Dermis microvascular lymphatic vessel endothelial cell (primary cell): ENCODE results near the gene PLCB2. TPM values are rescaled to one million over a fixed set of nuclear protein-coding genes. Genes with fewer than 3 reads are reported as not detected.
A peak's percentile ranks its signal among the peaks of the same experiment; 100 is the strongest.

Experiments used
- DNase-seq, 2 donors: peaks; one replicate each; pipeline versions ENCODE4 v3.0.0 to v3.0.0-alpha.2; 2010; ENCODE audit warnings: low read depth in 2 of 2
- total RNA-seq: library from RNA; depleted of rRNA; stranded (reverse); fragments of >200 nt; gene quantifications from 2 replicates; pipeline ENCODE4 v1.2.1, GENCODE V29; 2014

The PLCB2 gene
- total RNA-seq, 1 donor from 2014 or later: not detected

DNA sequence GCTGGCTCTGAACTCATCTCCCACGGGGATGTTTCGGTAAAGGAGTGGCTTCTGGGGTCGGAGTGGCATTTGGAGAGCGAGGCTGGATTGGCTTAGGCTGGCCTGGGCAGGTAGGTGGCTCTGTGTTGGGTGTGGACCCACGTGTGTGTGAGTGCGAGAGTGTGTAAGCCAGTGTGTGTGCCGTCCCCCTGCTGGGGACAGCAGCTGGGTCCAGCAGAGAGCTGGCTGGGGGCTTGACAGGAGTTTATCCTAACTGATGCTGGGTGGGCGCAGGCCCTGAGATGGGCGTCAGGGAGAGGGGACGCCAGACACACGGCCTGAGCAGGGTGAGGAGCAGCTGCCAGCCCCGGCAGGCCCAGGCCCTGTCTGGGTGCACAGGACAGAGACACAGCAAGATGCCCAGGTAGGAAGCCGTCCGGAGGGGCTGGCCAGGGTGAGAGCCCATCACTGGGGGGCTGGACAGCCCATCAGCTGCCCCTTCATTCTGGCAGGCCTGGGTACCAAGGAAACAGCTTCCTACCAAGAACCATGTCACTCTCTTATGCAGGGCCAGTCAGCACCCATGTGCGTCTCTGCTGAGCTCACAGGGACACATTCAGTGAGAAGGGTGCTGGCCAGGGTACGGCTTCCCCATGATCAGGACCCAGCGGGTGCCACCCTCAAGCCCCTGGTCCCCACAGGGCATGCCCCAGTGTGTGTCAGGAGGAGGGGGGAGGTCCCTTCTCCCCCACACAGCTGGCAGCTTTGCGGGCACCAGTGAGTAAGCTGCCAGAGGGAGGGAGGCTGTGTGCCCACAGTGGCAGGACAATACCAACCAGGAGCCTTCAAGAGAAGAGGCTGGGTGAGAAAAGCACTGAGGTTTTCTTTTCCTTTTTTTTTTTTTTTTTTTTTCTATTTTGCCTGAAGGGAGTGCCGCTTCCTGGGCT, 67.8 kb downstream of the PLCB2 start:
- no peak for DNase-seq

DNA sequence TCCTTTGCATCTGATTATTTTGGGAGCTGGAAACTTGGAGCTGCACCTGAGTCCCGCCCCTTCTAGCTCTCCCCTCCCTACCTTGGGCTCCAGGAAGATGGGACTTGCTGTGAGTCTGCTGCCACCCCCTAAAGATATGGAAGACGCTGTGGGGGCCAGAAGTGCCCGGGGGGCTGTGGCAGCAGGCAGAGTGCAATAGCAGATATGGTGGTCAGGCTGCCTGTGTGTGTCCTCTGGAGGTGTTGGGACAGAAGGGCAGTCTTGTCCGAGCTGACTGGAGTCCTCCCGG, 68.4 kb downstream of the PLCB2 start:
- DNase-seq: no peak

DNA sequence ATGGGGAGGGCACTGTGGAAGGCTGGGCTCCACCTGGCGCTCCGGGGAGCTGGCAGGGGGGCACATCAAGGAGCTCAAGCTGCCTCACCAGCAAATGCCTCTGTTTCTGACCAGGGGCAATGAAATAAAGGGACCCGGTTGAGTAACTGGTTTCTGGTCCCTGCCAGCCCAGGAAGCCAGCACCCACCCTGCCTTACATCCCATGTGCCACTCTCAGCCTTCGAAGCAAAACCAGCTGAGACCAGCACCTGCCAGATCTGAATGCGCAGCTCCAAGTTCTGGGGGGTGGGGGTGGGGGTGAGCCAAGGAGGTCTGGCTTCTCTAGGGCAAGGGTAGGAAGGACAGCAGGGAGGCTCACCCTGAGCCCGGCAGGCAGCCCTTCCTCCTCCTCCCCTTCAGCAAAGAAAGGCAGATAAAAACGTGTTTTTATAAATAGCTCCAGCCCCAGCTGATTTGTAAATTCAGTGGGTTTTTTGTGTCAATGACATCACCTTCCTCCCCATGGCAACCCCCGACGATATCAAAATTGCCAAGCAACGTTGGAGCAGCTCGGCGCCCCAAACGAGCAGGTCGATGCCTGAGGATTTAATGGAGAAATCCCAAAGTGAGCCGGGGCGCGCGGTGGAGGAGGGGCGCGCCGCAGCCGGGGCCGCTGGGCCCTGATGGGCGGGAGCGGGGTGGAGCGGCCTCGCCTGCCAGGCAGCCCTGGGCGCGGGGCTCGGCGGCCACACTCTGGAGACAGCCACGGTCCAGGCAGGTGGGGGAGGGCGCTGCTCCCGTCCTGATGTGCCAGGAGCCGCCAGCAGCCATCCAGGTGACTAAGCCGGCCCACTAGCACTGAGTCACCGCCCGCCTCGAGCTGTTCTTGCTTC, 69.0 kb downstream of the PLCB2 start, which contains the start of gene PAK6:
TSS of gene PAK6 (plus strand) at position 532 of the 872 bp plus-strand sequence. CDS start 25,723 bp downstream, outside the sequence.
- DNase-seq: peak in 1 of 2 donors; percentile 38

Other genes with a start within 250 kb of the PLCB2 start
- gene BMF, start 199.1 kb downstream of the PLCB2 start, total RNA-seq: 4.1 and 7.0 TPM in 2 replicates
- gene BUB1B, start 146.9 kb downstream of the PLCB2 start, total RNA-seq: 8.5 and 20.2 TPM in 2 replicates
- gene PAK6, start 68.9 kb downstream of the PLCB2 start, total RNA-seq: not detected in 2 replicates
- gene ANKRD63, start 24.9 kb downstream of the PLCB2 start, total RNA-seq: not detected in 2 replicates
- 9.0 and 17.8 TPM in 2 replicates for gene INAFM2, start 15.8 kb upstream of the PLCB2 start, total RNA-seq
- gene CCDC9B, start 33.0 kb upstream of the PLCB2 start, total RNA-seq: 6.5 and 13.3 TPM in 2 replicates
- gene PHGR1, start 43.1 kb upstream of the PLCB2 start, total RNA-seq: not detected in 2 replicates
- under 0.01 and 0.13 TPM in 2 replicates for gene DISP2, start 50.3 kb upstream of the PLCB2 start, total RNA-seq
- 23.9 and 26.4 TPM in 2 replicates for gene KNSTRN, start 74.8 kb upstream of the PLCB2 start, total RNA-seq
- gene IVD, start 97.9 kb upstream of the PLCB2 start, total RNA-seq: 30.3 and 31.4 TPM in 2 replicates
- gene BAHD1, start 133.0 kb upstream of the PLCB2 start, total RNA-seq: 5.5 and 9.4 TPM in 2 replicates
- gene CHST14, start 163.0 kb upstream of the PLCB2 start, total RNA-seq: 5.9 and 8.9 TPM in 2 replicates